ENCODE results near the gene HERPUD1. TPM values are rescaled to one million over a fixed set of nuclear protein-coding genes. Genes with fewer than 3 reads are reported as not detected.

The HERPUD1 gene
- polyA plus RNA-seq, 10 donors, result 62.5 to 98.4 (median 72.7) TPM

GRCh38 chr16:56993204-56993603 lies 61.3 kb downstream of the HERPUD1 start:
- no peak for DNase-seq

- DNase-seq, result no peak
Observed at GRCh38 chr16:56994311-56994710, 62.4 kb downstream of the HERPUD1 start.

Other genes with a start within 250 kb of the HERPUD1 start
- gene MT1X, start 249.7 kb upstream of the HERPUD1 start, polyA plus RNA-seq (ENCODE audit: insufficient read length in 10 of 10), result 10 to 100 TPM in 6 of 10 donors, 1 to 10 TPM in 4; 7.2 to 20.2 (median 12.2) TPM
- gene NUP93, start 202.0 kb upstream of the HERPUD1 start, polyA plus RNA-seq (ENCODE audit: insufficient read length in 10 of 10), result 10 to 100 TPM; 36.8 to 52.1 (median 45.5) TPM
- gene SLC12A3, start 66.9 kb upstream of the HERPUD1 start, polyA plus RNA-seq (ENCODE audit: insufficient read length in 10 of 10), result under 1 TPM in 3 of 10 donors, not detected in 7; 0.05 to 0.11 (median 0.10) TPM
- 10 to 100 TPM in 3 of 10 donors, 1 to 10 TPM in 7; 5.0 to 10.3 (median 6.9) TPM for gene CETP, start 29.8 kb downstream of the HERPUD1 start, polyA plus RNA-seq (ENCODE audit: insufficient read length in 10 of 10)
- 10 to 100 TPM in 1 of 10 donors, 1 to 10 TPM in 9; 2.4 to 11.2 (median 4.9) TPM for gene NLRC5, start 57.4 kb downstream of the HERPUD1 start, polyA plus RNA-seq (ENCODE audit: insufficient read length in 10 of 10)
- 10 to 100 TPM; 24.0 to 35.2 (median 25.8) TPM for gene CPNE2, start 160.4 kb downstream of the HERPUD1 start, polyA plus RNA-seq (ENCODE audit: insufficient read length in 10 of 10)